H1 (cell line): ENCODE measurements around the gene DLG5. TPM values are rescaled to one million over a fixed set of nuclear protein-coding genes. Genes with fewer than 3 reads are reported as not detected.

Experiments used
- CTCF ChIA-PET: fragments of 300-600 bp; sonication (Branson Sonifier 250); formaldehyde crosslinking; loops from one replicate; lab custom pipeline; 2021; ENCODE audit not compliant: partially characterized antibody; lab: Charles Lee
- POLR2A ChIA-PET: fragments of 300-600 bp; sonication (Branson Sonifier 250); formaldehyde crosslinking; loops from one replicate; lab custom pipeline; 2021; ENCODE audit warnings: inconsistent platforms; ENCODE audit not compliant: partially characterized antibody; lab: Charles Lee
- DNase-seq, 2 experiments: peaks; one replicate each; pipeline versions ENCODE4 v3.0.0 to v3.0.0-alpha.2; 2010 to 2022; ENCODE audit warnings: low spot score in 2 of 2, low read depth in 1 of 2, mixed read lengths in 1 of 2
- FAIRE-seq: peaks from 2 replicates; lab custom pipeline; 2011; peaks lifted over from hg19 to GRCh38; lab: Jason Lieb, UNC
- H2AFZ ChIP-seq: 2 replicates; pipeline ENCODE4 v1.8.1; 2012; ENCODE audit warnings: low read length, inconsistent platforms
- H2AK5ac ChIP-seq: 2 replicates; pipeline ENCODE4 v1.6.1; 2013; ENCODE audit warnings: low read depth, low read length
- H2BK120ac ChIP-seq: replicated peaks from 2 replicates; pipeline ENCODE3; 2013; ENCODE audit warnings: low read depth, low read length, inconsistent platforms
- H2BK12ac ChIP-seq: 2 replicates; pipeline ENCODE4 v1.6.1; 2013; ENCODE audit warnings: low read depth, low read length
- H2BK15ac ChIP-seq: 2 replicates; pipeline ENCODE4 v1.6.1; 2013; ENCODE audit warnings: low read length
- H2BK20ac ChIP-seq: 2 replicates; pipeline ENCODE4 v1.6.1; 2013; ENCODE audit warnings: low read length
- H2BK5ac ChIP-seq: 2 replicates; pipeline ENCODE4 v1.6.1; 2013; ENCODE audit warnings: low read depth, low read length
- H3K14ac ChIP-seq: 2 replicates; pipeline ENCODE4 v1.6.1; 2013; ENCODE audit warnings: inconsistent platforms; ENCODE audit not compliant: insufficient read length
- H3K18ac ChIP-seq: 2 replicates; pipeline ENCODE4 v1.6.1; 2013; ENCODE audit warnings: low read length; ENCODE audit errors: extremely low read depth
- H3K23ac ChIP-seq: 2 replicates; pipeline ENCODE4 v1.6.1; 2013; ENCODE audit warnings: inconsistent platforms; ENCODE audit not compliant: insufficient read length
- H3K23me2 ChIP-seq: 2 replicates; pipeline ENCODE4 v1.6.1; 2013; ENCODE audit warnings: low read depth, low read length
- H3K27ac ChIP-seq: 2 replicates; pipeline ENCODE4 v1.6.1; 2011; ENCODE audit warnings: low read depth, low read length, inconsistent platforms
- H3K27me3 ChIP-seq, 4 experiments: replicated peaks in 1 of 4; 1 replicate in 1 of 4; 2 replicates in 3 of 4; pipeline versions ENCODE4 v1.6.1 to v1.8.1; 2011 to 2013; ENCODE audit warnings: low read length in 3 of 4, mild to moderate bottlenecking in 3 of 4, inconsistent platforms in 2 of 4, mixed read lengths in 2 of 4, moderate library complexity in 1 of 4; ENCODE audit not compliant: control insufficient read depth in 3 of 4, insufficient read depth in 3 of 4; ENCODE audit errors: extremely low read depth in 1 of 4
- H3K36me3 ChIP-seq, 4 experiments: 2 replicates each; pipeline versions ENCODE4 v1.6.1 to v1.8.1; 2011 to 2013; ENCODE audit warnings: mild to moderate bottlenecking in 4 of 4, low read length in 3 of 4, moderate library complexity in 2 of 4, control low read depth in 1 of 4, inconsistent platforms in 1 of 4; ENCODE audit not compliant: insufficient read depth in 4 of 4, control insufficient read depth in 2 of 4
- H3K4ac ChIP-seq: replicated peaks from 2 replicates; pipeline ENCODE3; 2013; ENCODE audit warnings: low read length, low read depth, mixed read lengths, inconsistent platforms; ENCODE audit not compliant: insufficient read length
- H3K4me1 ChIP-seq, 4 experiments: replicated peaks in 1 of 4; 1 replicate in 1 of 4; 2 replicates in 3 of 4; pipeline versions ENCODE4 v1.6.1 to v1.8.1; 2011 to 2013; ENCODE audit warnings: low read length in 3 of 4, inconsistent platforms in 2 of 4, mixed read lengths in 1 of 4; ENCODE audit not compliant: insufficient read depth in 4 of 4, control insufficient read depth in 3 of 4
- H3K4me2 ChIP-seq, 2 experiments: 2 replicates each; pipeline versions ENCODE4 v1.6.1 to v1.8.1; 2011 to 2013; ENCODE audit warnings: low read depth in 2 of 2, low read length in 2 of 2, control low read depth in 1 of 2, inconsistent platforms in 1 of 2, mild to moderate bottlenecking in 1 of 2; ENCODE audit not compliant: insufficient read depth in 1 of 2
- H3K4me3 ChIP-seq, 4 experiments: fragments of 200-600, 300-600 bp in 1 of 4; sonication (generic), shearing (Covaris generic), sonication (Bioruptor Twin) in 1 of 4; 2 replicates each; pipeline versions ENCODE4 v1.5.1 to v1.8.1; 2011 to 2016; ENCODE audit warnings: low read length in 4 of 4, low read depth in 3 of 4, control low read depth in 2 of 4, inconsistent platforms in 2 of 4, mild to moderate bottlenecking in 2 of 4, mixed read lengths in 1 of 4, moderate library complexity in 1 of 4; ENCODE audit not compliant: insufficient read depth in 2 of 4; ENCODE audit errors: extremely low read depth in 1 of 4
- H3K56ac ChIP-seq: replicated peaks from 2 replicates; pipeline ENCODE3; 2013; ENCODE audit warnings: low read depth, mild to moderate bottlenecking, mixed read lengths, low read length, inconsistent platforms; ENCODE audit not compliant: insufficient read length
- H3K79me1 ChIP-seq: 2 replicates; pipeline ENCODE4 v1.6.1; 2013; ENCODE audit warnings: low read depth, low read length, control low read depth
- H3K79me2 ChIP-seq, 2 experiments: 2 replicates each; pipeline versions ENCODE4 v1.6.1 to v1.8.1; 2012 to 2013; ENCODE audit warnings: low read length in 2 of 2, mild to moderate bottlenecking in 2 of 2, inconsistent platforms in 1 of 2; ENCODE audit not compliant: insufficient read depth in 2 of 2, control insufficient read depth in 1 of 2
- H3K9ac ChIP-seq, 4 experiments: replicated peaks in 1 of 4; 1 replicate in 1 of 4; 2 replicates in 3 of 4; pipeline versions ENCODE4 v1.6.1 to v1.8.1; 2011 to 2013; ENCODE audit warnings: low read depth in 3 of 4, low read length in 3 of 4, control low read depth in 2 of 4, mild to moderate bottlenecking in 2 of 4, moderate library complexity in 2 of 4, inconsistent platforms in 1 of 4; ENCODE audit errors: extremely low read depth in 1 of 4
- H3K9me3 ChIP-seq, 2 experiments: 2 replicates each; pipeline versions ENCODE4 v1.6.1 to v1.8.1; 2012 to 2013; ENCODE audit warnings: mild to moderate bottlenecking in 2 of 2, moderate library complexity in 2 of 2, control low read depth in 1 of 2, inconsistent platforms in 1 of 2, low read depth in 1 of 2, low read length in 1 of 2, mixed read lengths in 1 of 2; ENCODE audit not compliant: insufficient read depth in 2 of 2
- H4K20me1 ChIP-seq, 2 experiments: replicated peaks in 1 of 2; 2 replicates each; pipeline versions ENCODE3 to v1.8.1; 2011 to 2013; ENCODE audit warnings: inconsistent platforms in 2 of 2, low read length in 2 of 2, mild to moderate bottlenecking in 1 of 2; ENCODE audit not compliant: insufficient read depth in 2 of 2, control insufficient read depth in 1 of 2
- H4K5ac ChIP-seq: 2 replicates; pipeline ENCODE4 v1.6.1; 2013; ENCODE audit warnings: low read length, low read depth, mixed read lengths, inconsistent platforms; ENCODE audit not compliant: insufficient read length
- H4K8ac ChIP-seq: 2 replicates; pipeline ENCODE4 v1.8.0; 2013; ENCODE audit warnings: mild to moderate bottlenecking, moderate library complexity, low read length, inconsistent platforms; ENCODE audit not compliant: insufficient read depth; ENCODE audit errors: extremely low read depth
- H4K91ac ChIP-seq: replicated peaks from 2 replicates; pipeline ENCODE3; 2013; ENCODE audit warnings: low read length, mixed read lengths, inconsistent platforms; ENCODE audit not compliant: insufficient read length
- ATF2 ChIP-seq: IDR thresholded peaks from 2 replicates; pipeline ENCODE4 v1.6.1; 2012; ENCODE audit warnings: low read length, inconsistent platforms
- CBX5 ChIP-seq: fragments of 300-800, 300-1000 bp; sonication (generic); IDR thresholded peaks from 2 replicates; pipeline ENCODE4 v1.7.1; 2016; ENCODE audit warnings: antibody characterized with exemption, low read length, low read depth
- CBX8 ChIP-seq: fragments of 300-800, 300-1000 bp; sonication (generic); IDR thresholded peaks from 2 replicates; pipeline ENCODE4 v1.7.1; 2016; ENCODE audit warnings: low read depth, low read length, borderline replicate concordance
- CEBPB ChIP-seq: IDR thresholded peaks from 2 replicates; pipeline ENCODE4 v1.6.1; 2012; ENCODE audit warnings: low read depth, low read length
- EP300 ChIP-seq, 2 experiments: IDR thresholded peaks; 1 replicate in 1 of 2; 2 replicates in 1 of 2; pipeline ENCODE4 v1.6.1; 2011 to 2012; ENCODE audit warnings: low read depth in 2 of 2, low read length in 2 of 2, mild to moderate bottlenecking in 2 of 2, borderline replicate concordance in 1 of 2, inconsistent platforms in 1 of 2, moderate library complexity in 1 of 2
- EZH2 ChIP-seq: fragments of 200-600 bp; sonication (generic); IDR thresholded peaks from 2 replicates; pipeline ENCODE4 v1.7.1; 2012; ENCODE audit warnings: low read depth, mild to moderate bottlenecking, moderate library complexity, low read length, inconsistent platforms; ENCODE audit not compliant: severe bottlenecking
- GABPA ChIP-seq: IDR thresholded peaks from 2 replicates; pipeline ENCODE4 v1.6.1; 2011; ENCODE audit warnings: mild to moderate bottlenecking, low read length, moderate library complexity, borderline replicate concordance; ENCODE audit not compliant: insufficient read depth
- JUND ChIP-seq: IDR thresholded peaks from 2 replicates; pipeline ENCODE4 v1.6.1; 2011; ENCODE audit warnings: mild to moderate bottlenecking, improper control_type of control experiment, low read length
- KDM4A ChIP-seq: IDR thresholded peaks from one replicate; pipeline ENCODE4 v1.7.1; 2012; ENCODE audit warnings: low read depth, mild to moderate bottlenecking, moderate library complexity, low read length, inconsistent platforms; ENCODE audit not compliant: severe bottlenecking
- MAFK ChIP-seq: IDR thresholded peaks from 2 replicates; pipeline ENCODE4 v1.6.1; 2012; ENCODE audit warnings: low read depth, mild to moderate bottlenecking, improper control_type of control experiment, low read length
- SIRT6 ChIP-seq: IDR thresholded peaks from one replicate; pipeline ENCODE4 v1.7.1; 2012; ENCODE audit warnings: low read length, inconsistent platforms
- SP4 ChIP-seq: IDR thresholded peaks from 2 replicates; pipeline ENCODE4 v1.6.1; 2012; ENCODE audit warnings: low read length, inconsistent platforms
- WGBS, 2 experiments: shearing (Covaris generic) in 1 of 2; methylation state at CpG; one replicate each; pipeline versions ENCODE4 v1.1.6 to v1.1.7; 2013 to 2015; ENCODE audit warnings: low lambda C conversion rate in 2 of 2, mixed read lengths in 2 of 2, inconsistent platforms in 1 of 2, low coverage in 1 of 2, missing lambda C conversion rate in 1 of 2; ENCODE audit not compliant: insufficient replicate concordance in 2 of 2, insufficient coverage in 1 of 2, insufficient read length in 1 of 2; ENCODE audit errors: extremely low coverage in 1 of 2, missing lambda C conversion rate in 1 of 2; 5-methylcytosine and 5-hydroxymethylcytosine counted together
- polyA plus RNA-seq, 7 experiments: library from polyadenylated mRNA; depleted of rRNA in 3 of 7; stranded (reverse) in 5 of 7; unstranded in 2 of 7; fragments of >200 nt in 5 of 7; fragments of 200-250 nt in 2 of 7; gene quantifications; 1 replicate in 5 of 7; 2 replicates in 1 of 7; 4 replicates in 1 of 7; pipeline versions ENCODE4 v1.2.1 to v1.2.3, GENCODE V29; 2011 to 2013; ENCODE audit warnings: missing spikeins in 2 of 7, mixed read lengths in 2 of 7
- total RNA-seq: library from RNA; stranded (reverse); fragmentation: NEBNext Ultra II Directional; extraction: Animal tissue kit (Norgen Biotek cat#: 25700); gene quantifications from 2 replicates; pipeline ENCODE4 v1.2.1, GENCODE V29; 2021

The DLG5 gene
- total and polyA plus RNA-seq, 2 of the 8 experiments (the other 6 are each of a cell fraction or from before 2014, with no cell fraction given), result 15.6 to 71.4 TPM

GRCh38 chr10:77829356-77829755 lies 97.2 kb downstream of the DLG5 start:
- Histone ChIP-seq H2BK12ac (no peak overlapping the region), H3K36me3 (peaks cover 15 to 36% (median 26%) of the 10 kb centered on the region in 4 experiments; a peak in 6 of 8 replicates), H2BK120ac (no peak overlapping the region), H3K56ac (no peak overlapping the region), H2BK15ac (no peak overlapping the region), H3K27ac (no peak overlapping the region), H3K18ac (no peak overlapping the region), H3K23ac (no peak overlapping the region), H3K4me3 (no peak overlapping the region), H3K79me2 (no peaks in the 10 kb centered on the region), H2AK5ac (no peak overlapping the region), H2BK20ac (no peak overlapping the region), H4K20me1 (peaks cover 0 to 2% of the 10 kb centered on the region in 2 experiments), H3K9ac (no peak overlapping the region), H4K91ac (no peak overlapping the region), H3K27me3 (no peaks in the 10 kb centered on the region), H4K8ac (no peak overlapping the region), H2BK5ac (no peak overlapping the region), H2AFZ (no peak overlapping the region), H3K4me2 (no peak overlapping the region), H3K23me2 (no peaks in the 10 kb centered on the region; the same call in 1 of the 2 replicates), H3K79me1 (no peaks in the 10 kb centered on the region; the same call in 1 of the 2 replicates), H3K4me1 (no peaks in the 10 kb centered on the region), H3K9me3 (no peaks in the 10 kb centered on the region), H4K5ac (no peak overlapping the region), H3K4ac (no peak overlapping the region), H3K14ac (no peak overlapping the region)
- DNase-seq, result no peak
- ChIA-PET POLR2A (no interaction called here), CTCF (no interaction called here)
- 99% methylated on average over 10 of the region's 10 CpGs; no CpG with 5 or more reads in 1 of the 2 experiments for WGBS, 2 experiments
- FAIRE-seq, result no peak
- TF ChIP-seq CBX5 (no peak), ATF2 (no peak), EZH2 (no peak), SP4 (no peak), GABPA (no peak), MAFK (no peak), EP300 (IDR thresholded peaks at IDR 0.05; ENCODE audit: borderline replicate concordance in 1 of 2, low read depth in 2 of 2, low read length in 2 of 2) (no peak), SIRT6 (no peak), KDM4A (no peak), CEBPB (no peak), JUND (no peak), CBX8 (no peak)
